Erythroblast (primary cell): ENCODE results near the gene NCOA7.

Experiments
- GATA1 ChIP-seq: IDR thresholded peaks from 2 replicates; pipeline ENCODE4 v1.6.1; 2011; ENCODE audit warnings: low read depth, mild to moderate bottlenecking, control low read depth, low read length, moderate library complexity
- POLR2A ChIP-seq: IDR thresholded peaks from 2 replicates; pipeline ENCODE4 v1.6.1; 2011; ENCODE audit warnings: mild to moderate bottlenecking, low read length

GRCh38 chr6:125829433-125829832, 38.7 kb downstream of the NCOA7 start:
- TF ChIP-seq POLR2A (no peak), GATA1 (no peak)
